Mammary epithelial cell (primary cell): ENCODE data around the gene ANKRD28.

Experiments used
- CTCF ChIP-seq, 2 donors: IDR thresholded peaks in 1 of 2; conservative IDR thresholded peaks in 1 of 2; 2 replicates each; pipeline ENCODE4 v1.5.1; 2011 to 2012; ENCODE audit warnings: inconsistent platforms in 2 of 2, low read length in 2 of 2, mild to moderate bottlenecking in 2 of 2, control low read depth in 1 of 2, low read depth in 1 of 2; ENCODE audit not compliant: insufficient read depth in 1 of 2; ENCODE audit errors: extremely low read depth in 1 of 2
- EZH2 ChIP-seq: IDR thresholded peaks from 2 replicates; pipeline ENCODE4 v1.6.1; 2012; ENCODE audit warnings: low read length, inconsistent platforms, borderline replicate concordance

GRCh38 chr3:15796771-15797641, 773 bp downstream of the ANKRD28 start:
- TF ChIP-seq EZH2 (no peak), CTCF (conservative IDR thresholded peaks at IDR 0.05 in 1 of 2, IDR thresholded peaks at IDR 0.05 in 1 of 2; ENCODE audit: extremely low read depth in 1 of 2, insufficient read depth in 1 of 2, low read depth in 1 of 2, low read length in 2 of 2) (no peak)
